HepG2 (cell line): ENCODE results near the gene CCDC148. TPM values are rescaled to one million over a fixed set of nuclear protein-coding genes. Genes with fewer than 3 reads are reported as not detected.

Experiments
- ATAC-seq: fragments of 200-7000 bp; cut with Tn5 transposase; 3 replicates; pipeline ENCODE4 v1.9.1; 2020; ENCODE audit warnings: mild to moderate bottlenecking, moderate library complexity
- BruUV-seq: library from RNA; stranded (reverse); fragments of 400-500 nt; replicated peaks from 2 replicates; lab custom pipeline; 2021; lab: Mats Ljungman, UMichigan
- CTCF ChIA-PET: fragments of 300-600 bp; formaldehyde crosslinking; extraction: SDS; loops from one replicate; lab custom pipeline; 2021; ENCODE audit warnings: low total read pairs, inconsistent platforms, low intra/inter-chr PET ratio; lab: Yijun Ruan, JAX
- POLR2A ChIA-PET: fragments of 350-600 bp; sonication (Branson Sonifier 250); formaldehyde crosslinking; loops from one replicate; lab custom pipeline; 2020; ENCODE audit warnings: antibody characterized with exemption, inconsistent platforms; lab: Yijun Ruan, JAX
- DNase-seq: peaks from one replicate; pipeline ENCODE4 v3.0.0-alpha.2; 2015; ENCODE audit warnings: low spot score
- FAIRE-seq: peaks from 3 replicates; lab custom pipeline; 2011; peaks lifted over from hg19 to GRCh38; lab: Jason Lieb, UNC
- H2AFZ ChIP-seq: one replicate; pipeline ENCODE4 v1.6.1; 2011; ENCODE audit warnings: low read length, inconsistent platforms
- H3K27ac ChIP-seq: fragments of 300-600 bp; 3 replicates; pipeline ENCODE4 v1.8.0; 2011; ENCODE audit warnings: mixed run types, mild to moderate bottlenecking, mixed read lengths, low read length, inconsistent platforms; ENCODE audit not compliant: insufficient read depth; ENCODE audit errors: extremely low read length
- H3K27me3 ChIP-seq, 2 experiments: fragments of 200-600 bp in 1 of 2; 2 replicates in 1 of 2; 3 replicates in 1 of 2; pipeline versions ENCODE4 v1.6.0 to v1.8.0; 2011; ENCODE audit warnings: low read length in 2 of 2, mild to moderate bottlenecking in 2 of 2, moderate library complexity in 2 of 2, inconsistent platforms in 1 of 2; ENCODE audit not compliant: insufficient read depth in 2 of 2, control insufficient read depth in 1 of 2
- H3K36me3 ChIP-seq, 2 experiments: fragments of 200-600 bp in 1 of 2; replicated peaks in 1 of 2; 2 replicates in 1 of 2; 3 replicates in 1 of 2; pipeline versions ENCODE4 v1.5.1 to v1.8.0; 2011; ENCODE audit warnings: low read length in 2 of 2, inconsistent platforms in 1 of 2; ENCODE audit not compliant: insufficient read depth in 2 of 2, control insufficient read depth in 1 of 2
- H3K4me1 ChIP-seq: 2 replicates; pipeline ENCODE4 v1.5.1; 2012; ENCODE audit warnings: low read length, inconsistent platforms; ENCODE audit not compliant: insufficient read depth
- H3K4me2 ChIP-seq: 2 replicates; pipeline ENCODE4 v1.6.0; 2011; ENCODE audit warnings: low read depth, low read length, inconsistent platforms
- H3K4me3 ChIP-seq, 3 experiments: fragments of 200-600 bp in 1 of 3; sonication (generic), shearing (Covaris generic) in 1 of 3; replicated peaks in 1 of 3; 2 replicates each; pipeline ENCODE4 v1.5.1; 2011 to 2016; ENCODE audit warnings: low read length in 3 of 3, inconsistent platforms in 2 of 3, low read depth in 2 of 3, mild to moderate bottlenecking in 2 of 3, control low read depth in 1 of 3, mixed read lengths in 1 of 3; ENCODE audit not compliant: insufficient read depth in 1 of 3
- H3K79me2 ChIP-seq: one replicate; pipeline ENCODE4 v1.6.1; 2011; ENCODE audit warnings: low read length, inconsistent platforms; ENCODE audit not compliant: insufficient read depth
- H3K9ac ChIP-seq: 2 replicates; pipeline ENCODE4 v1.6.0; 2011; ENCODE audit warnings: mild to moderate bottlenecking, low read depth, low read length, inconsistent platforms; ENCODE audit not compliant: insufficient read depth
- H3K9me3 ChIP-seq: 2 replicates; pipeline ENCODE4 v1.5.1; 2012; ENCODE audit warnings: mild to moderate bottlenecking, low read length
- H4K20me1 ChIP-seq: 2 replicates; pipeline ENCODE4 v1.6.0; 2011; ENCODE audit warnings: inconsistent platforms, mild to moderate bottlenecking, low read length, moderate library complexity; ENCODE audit not compliant: insufficient read depth
- EHMT2 ChIP-seq: fragments of 200-600 bp; sonication (generic); IDR thresholded peaks from 2 replicates; pipeline ENCODE4 v1.7.0; 2017; ENCODE audit warnings: antibody characterized with exemption, low read depth, low read length, borderline replicate concordance
- ERF ChIP-seq: IDR thresholded peaks from 2 replicates; pipeline ENCODE4 v1.6.1; 2018; ENCODE audit warnings: missing biosample characterization, missing genetic modification reagents
- FOXM1 ChIP-seq: sonication (generic); formaldehyde crosslinking; IDR thresholded peaks from 2 replicates; pipeline ENCODE4 v1.5.0; 2020; ENCODE audit warnings: missing genetic modification reagents
- HOXA5 ChIP-seq: sonication (generic); formaldehyde crosslinking; IDR thresholded peaks from 2 replicates; pipeline ENCODE4 v1.4.0; 2020; ENCODE audit warnings: missing genetic modification reagents
- KDM5B ChIP-seq: sonication (generic); formaldehyde crosslinking; IDR thresholded peaks from 2 replicates; pipeline ENCODE4 v1.4.0; 2020; ENCODE audit warnings: missing genetic modification reagents, mild to moderate bottlenecking, borderline replicate concordance
- MIER2 ChIP-seq: IDR thresholded peaks from 2 replicates; pipeline ENCODE4 v1.6.1; 2016; ENCODE audit warnings: missing biosample characterization, missing genetic modification reagents
- MTA3 ChIP-seq: sonication (generic); formaldehyde crosslinking; IDR thresholded peaks from 2 replicates; pipeline ENCODE4 v1.4.0; 2020; ENCODE audit warnings: missing genetic modification reagents
- ONECUT2 ChIP-seq: sonication (generic); formaldehyde crosslinking; IDR thresholded peaks from 2 replicates; pipeline ENCODE4 v1.4.0; 2020; ENCODE audit warnings: missing genetic modification reagents
- RNF2 ChIP-seq: fragments of 450-650 bp; conservative IDR thresholded peaks from 2 replicates; pipeline ENCODE4 v1.6.1; 2016; ENCODE audit warnings: low read depth
- SAP130 ChIP-seq: IDR thresholded peaks from 2 replicates; pipeline ENCODE4 v1.6.1; 2016; ENCODE audit warnings: low read depth
- SATB2 ChIP-seq: sonication (generic); formaldehyde crosslinking; IDR thresholded peaks from 2 replicates; pipeline ENCODE4 v1.5.0; 2020; ENCODE audit warnings: missing genetic modification reagents
- WIZ ChIP-seq: sonication (generic); formaldehyde crosslinking; IDR thresholded peaks from 2 replicates; pipeline ENCODE4 v1.5.1; 2020; ENCODE audit warnings: mild to moderate bottlenecking, missing genetic modification reagents
- ZBTB20 ChIP-seq: sonication (generic); formaldehyde crosslinking; IDR thresholded peaks from 2 replicates; pipeline ENCODE4 v1.8.1; 2023; ENCODE audit warnings: missing genetic modification reagents, low read depth, mild to moderate bottlenecking, borderline replicate concordance
- ZBTB21 ChIP-seq: sonication (generic); formaldehyde crosslinking; IDR thresholded peaks from 2 replicates; pipeline ENCODE4 v1.4.0; 2020; ENCODE audit warnings: missing genetic modification reagents
- ZNF264 ChIP-seq: sonication (generic); formaldehyde crosslinking; IDR thresholded peaks from 2 replicates; pipeline ENCODE4 v1.4.0; 2020; ENCODE audit warnings: missing genetic modification reagents
- ZNF331 ChIP-seq: sonication (generic); formaldehyde crosslinking; IDR thresholded peaks from 2 replicates; pipeline ENCODE4 v1.4.0; 2020; ENCODE audit warnings: missing genetic modification reagents
- ZNF644 ChIP-seq: IDR thresholded peaks from 2 replicates; pipeline ENCODE4 v1.6.1; 2016; ENCODE audit warnings: low read depth
- WGBS: methylation state at CpG from one replicate; pipeline ENCODE4 v1.1.6; 2017; ENCODE audit warnings: low lambda C conversion rate; 5-methylcytosine and 5-hydroxymethylcytosine counted together
- in situ Hi-C: cut with HindIII; loops from 2 replicates; pipeline ENCODE4 v1.10.0; 2017; ENCODE audit warnings: low pct_unique_long_range_greater_than_20kb; ENCODE audit not compliant: extremely low pct_ligation_motif_present
- intact Hi-C: fragments of 100-400 bp; cut with micrococcal nuclease; formaldehyde crosslinking; loops from one replicate; pipeline ENCODE4 v1.10.0; 2022; ENCODE audit not compliant: unreplicated experiment
- polyA plus RNA-seq, 8 experiments: library from polyadenylated mRNA; depleted of rRNA in 3 of 8; stranded (reverse) in 7 of 8; unstranded in 1 of 8; fragments of >200 nt; fragmentation: Illumina TruSeq in 4 of 8; extraction: Trizol in 4 of 8; gene quantifications; 2 replicates each; pipeline versions ENCODE4 v1.2.1 to v1.2.3, GENCODE V29; 2011 to 2016; ENCODE audit warnings: low read depth in 4 of 8, missing spikeins in 1 of 8, mixed read lengths in 1 of 8; ENCODE audit not compliant: insufficient read depth in 1 of 8
- total RNA-seq, 5 experiments: library from RNA; depleted of rRNA; stranded (reverse); fragments of >200 nt; fragmentation: Illumina TruSeq; extraction: Trizol; gene quantifications; 2 replicates each; pipeline ENCODE4 v1.2.3, GENCODE V29; 2016; ENCODE audit warnings: low read depth in 1 of 5
- TF ChIP-seq, protein P1 (sequence below): sonication (generic); formaldehyde crosslinking; IDR thresholded peaks from 2 replicates; pipeline ENCODE4 v1.8.1; 2022; ENCODE audit warnings: mild to moderate bottlenecking, missing genetic modification reagents
- TF ChIP-seq, protein P2 (sequence below): sonication (generic); formaldehyde crosslinking; IDR thresholded peaks from 2 replicates; pipeline ENCODE4 v1.5.0; 2020; ENCODE audit warnings: missing genetic modification reagents, mild to moderate bottlenecking, borderline replicate concordance
- TF ChIP-seq, protein P3 (sequence below), 2 experiments: IDR thresholded peaks; 2 replicates each; pipeline ENCODE4 v1.6.1; 2011 to 2012; ENCODE audit warnings: low read length in 2 of 2, borderline replicate concordance in 1 of 2, low read depth in 1 of 2, mild to moderate bottlenecking in 1 of 2, moderate library complexity in 1 of 2

CCDC148 gene
- total and polyA plus RNA-seq, 2 of the 13 experiments (the other 11 are each of a cell fraction or from before 2014, with no cell fraction given) = 0.30 to 0.49 TPM

DNA sequence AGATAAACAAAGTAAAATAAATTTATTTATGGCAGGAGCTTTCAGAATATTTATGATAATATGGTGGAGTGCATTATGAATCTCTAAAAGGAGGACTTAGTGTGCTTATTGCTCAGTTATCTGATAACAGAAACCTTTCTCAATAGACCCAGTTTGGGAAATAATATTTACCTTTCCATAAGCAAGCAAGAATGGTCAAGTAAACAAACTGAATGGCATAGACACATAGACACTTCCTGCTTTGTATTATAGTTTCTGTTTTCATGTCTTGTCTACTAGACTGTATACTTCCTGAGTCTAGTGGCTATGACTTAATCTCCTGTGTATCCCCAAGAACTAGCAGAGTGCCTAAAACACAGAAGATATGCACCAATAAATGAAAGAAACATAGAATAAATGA lies 267.0 kb downstream of the CCDC148 start (continued):
- TF ChIP-seq ZBTB20 (CRISPR knock-in tag) = peak; percentile 99

DNA sequence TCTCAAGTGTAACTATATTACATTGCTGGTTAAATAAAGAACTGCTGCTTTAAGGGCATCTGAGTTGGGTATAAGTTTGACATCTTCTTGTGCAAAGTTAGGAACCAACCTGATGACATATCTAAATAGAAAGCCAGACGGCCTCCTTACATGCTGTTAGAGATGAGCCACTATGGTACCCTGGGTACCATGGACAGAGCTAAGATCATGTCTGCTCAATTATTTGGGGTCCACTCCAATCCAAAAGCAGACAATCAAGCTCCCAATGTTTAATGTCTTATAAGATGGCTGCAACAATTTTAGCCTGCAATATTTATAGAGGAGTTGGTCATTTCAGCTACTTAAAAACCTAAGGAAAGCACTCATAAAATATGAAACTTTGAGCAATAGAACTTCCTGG lies 268.6 kb downstream of the CCDC148 start:
- H3K4me1 ChIP-seq = peaks cover 95% of the 10 kb centered on the region
- CTCF ChIA-PET = no interaction called here
- TF ChIP-seq ONECUT2 (CRISPR knock-in tag) (0 out of 2 replicates have a peak, but pooled peaks have one; percentile 14), FOXM1 (no peak), ZBTB21 (CRISPR knock-in tag) (no peak), SAP130 (CRISPR knock-in tag) (0 out of 2 replicates have a peak, but pooled peaks have one; percentile 23), EHMT2 (peak; percentile 74), ERF (0 out of 2 replicates have a peak, but pooled peaks have one; percentile 47), ZNF264 (CRISPR knock-in tag) (peak; percentile 46; the same call in 1 of the 2 replicates), KDM5B (CRISPR knock-in tag) (no peak), MTA3 (CRISPR knock-in tag) (no peak), SATB2 (0 out of 2 replicates have a peak, but pooled peaks have one; percentile 34), ZNF644 (CRISPR knock-in tag) (peak; percentile 76; the same call in 1 of the 2 replicates), ZNF331 (CRISPR knock-in tag) (peak; percentile 36; the same call in 1 of the 2 replicates), RNF2 (no peak), MIER2 (CRISPR knock-in tag) (peak; percentile 94), WIZ (CRISPR knock-in tag) (peak; percentile 33; the same call in 1 of the 2 replicates), HOXA5 (CRISPR knock-in tag) (0 out of 2 replicates have a peak, but pooled peaks have one; percentile 57)
- TF ChIP-seq, protein P1, sequence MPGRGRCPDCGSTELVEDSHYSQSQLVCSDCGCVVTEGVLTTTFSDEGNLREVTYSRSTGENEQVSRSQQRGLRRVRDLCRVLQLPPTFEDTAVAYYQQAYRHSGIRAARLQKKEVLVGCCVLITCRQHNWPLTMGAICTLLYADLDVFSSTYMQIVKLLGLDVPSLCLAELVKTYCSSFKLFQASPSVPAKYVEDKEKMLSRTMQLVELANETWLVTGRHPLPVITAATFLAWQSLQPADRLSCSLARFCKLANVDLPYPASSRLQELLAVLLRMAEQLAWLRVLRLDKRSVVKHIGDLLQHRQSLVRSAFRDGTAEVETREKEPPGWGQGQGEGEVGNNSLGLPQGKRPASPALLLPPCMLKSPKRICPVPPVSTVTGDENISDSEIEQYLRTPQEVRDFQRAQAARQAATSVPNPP (CRISPR knock-in tag) = no peak
- TF ChIP-seq, protein P2, sequence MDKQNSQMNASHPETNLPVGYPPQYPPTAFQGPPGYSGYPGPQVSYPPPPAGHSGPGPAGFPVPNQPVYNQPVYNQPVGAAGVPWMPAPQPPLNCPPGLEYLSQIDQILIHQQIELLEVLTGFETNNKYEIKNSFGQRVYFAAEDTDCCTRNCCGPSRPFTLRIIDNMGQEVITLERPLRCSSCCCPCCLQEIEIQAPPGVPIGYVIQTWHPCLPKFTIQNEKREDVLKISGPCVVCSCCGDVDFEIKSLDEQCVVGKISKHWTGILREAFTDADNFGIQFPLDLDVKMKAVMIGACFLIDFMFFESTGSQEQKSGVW = no peak
- TF ChIP-seq, protein P3, sequence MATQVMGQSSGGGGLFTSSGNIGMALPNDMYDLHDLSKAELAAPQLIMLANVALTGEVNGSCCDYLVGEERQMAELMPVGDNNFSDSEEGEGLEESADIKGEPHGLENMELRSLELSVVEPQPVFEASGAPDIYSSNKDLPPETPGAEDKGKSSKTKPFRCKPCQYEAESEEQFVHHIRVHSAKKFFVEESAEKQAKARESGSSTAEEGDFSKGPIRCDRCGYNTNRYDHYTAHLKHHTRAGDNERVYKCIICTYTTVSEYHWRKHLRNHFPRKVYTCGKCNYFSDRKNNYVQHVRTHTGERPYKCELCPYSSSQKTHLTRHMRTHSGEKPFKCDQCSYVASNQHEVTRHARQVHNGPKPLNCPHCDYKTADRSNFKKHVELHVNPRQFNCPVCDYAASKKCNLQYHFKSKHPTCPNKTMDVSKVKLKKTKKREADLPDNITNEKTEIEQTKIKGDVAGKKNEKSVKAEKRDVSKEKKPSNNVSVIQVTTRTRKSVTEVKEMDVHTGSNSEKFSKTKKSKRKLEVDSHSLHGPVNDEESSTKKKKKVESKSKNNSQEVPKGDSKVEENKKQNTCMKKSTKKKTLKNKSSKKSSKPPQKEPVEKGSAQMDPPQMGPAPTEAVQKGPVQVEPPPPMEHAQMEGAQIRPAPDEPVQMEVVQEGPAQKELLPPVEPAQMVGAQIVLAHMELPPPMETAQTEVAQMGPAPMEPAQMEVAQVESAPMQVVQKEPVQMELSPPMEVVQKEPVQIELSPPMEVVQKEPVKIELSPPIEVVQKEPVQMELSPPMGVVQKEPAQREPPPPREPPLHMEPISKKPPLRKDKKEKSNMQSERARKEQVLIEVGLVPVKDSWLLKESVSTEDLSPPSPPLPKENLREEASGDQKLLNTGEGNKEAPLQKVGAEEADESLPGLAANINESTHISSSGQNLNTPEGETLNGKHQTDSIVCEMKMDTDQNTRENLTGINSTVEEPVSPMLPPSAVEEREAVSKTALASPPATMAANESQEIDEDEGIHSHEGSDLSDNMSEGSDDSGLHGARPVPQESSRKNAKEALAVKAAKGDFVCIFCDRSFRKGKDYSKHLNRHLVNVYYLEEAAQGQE (IDR thresholded peaks at IDR 0.05; ENCODE audit: borderline replicate concordance in 1 of 2, low read depth in 1 of 2, low read length in 2 of 2) = peak; percentile 69 to 97

More for the DNA sequence above, 268.6 kb downstream of the CCDC148 start:
- Histone ChIP-seq H4K20me1 (no peaks in the 10 kb centered on the region), H2AFZ (no peak overlapping the region), H3K27ac (no peak overlapping the region), H3K36me3 (no peaks in the 10 kb centered on the region), H3K27me3 (no peaks in the 10 kb centered on the region), H3K79me2 (no peaks in the 10 kb centered on the region), H3K4me2 (no peak overlapping the region), H3K9ac (no peak overlapping the region), H3K9me3 (no peaks in the 10 kb centered on the region), H3K4me3 (no peak overlapping the region)
- BruUV-seq = no TSS peak
- no peak for ATAC-seq
- intact Hi-C loops = no loop called here
- no peak for DNase-seq
- POLR2A ChIA-PET = interaction anchor here (0.9 to 3.8 kb wide), 2 partner anchors 8 to 56 kb away, joined by 3 to 26 read pairs; no protein-coding TSS in a partner anchor
- in situ Hi-C loops = no loop called here
- FAIRE-seq = no peak
- WGBS = 88% methylated on average over 1 of the region's 1 CpG
